Astrocyte (in vitro differentiated cells and primary cell): Measurements from ENCODE around the gene P2RY1. TPM values are rescaled to one million over a fixed set of nuclear protein-coding genes. Genes with fewer than 3 reads are reported as not detected.
"Not testable (repeated sequence)": the region's sequence is repeated elsewhere in the genome, so short reads cannot be mapped to it uniquely, and the experiment has no call there.

Experiments used
- DNase-seq: peaks from one replicate; pipeline ENCODE4 v3.0.0-alpha.2; 2010; ENCODE audit warnings: low read depth
- FAIRE-seq: peaks from 2 replicates; lab custom pipeline; 2011; peaks lifted over from hg19 to GRCh38; lab: Jason Lieb, UNC
- H2AFZ ChIP-seq: 2 replicates; pipeline ENCODE4 v1.6.0; 2012; ENCODE audit warnings: low read depth, low read length, inconsistent platforms
- H3K27ac ChIP-seq: 2 replicates; pipeline ENCODE4 v1.5.1; 2011; ENCODE audit warnings: low read depth, low read length, inconsistent platforms
- H3K27me3 ChIP-seq: 2 replicates; pipeline ENCODE4 v1.6.0; 2011; ENCODE audit warnings: low read length, inconsistent platforms; ENCODE audit not compliant: insufficient read depth
- H3K36me3 ChIP-seq: 2 replicates; pipeline ENCODE4 v1.5.1; 2011; ENCODE audit warnings: low read length, inconsistent platforms; ENCODE audit not compliant: insufficient read depth
- H3K4me1 ChIP-seq: 2 replicates; pipeline ENCODE4 v1.5.1; 2011; ENCODE audit warnings: low read length, inconsistent platforms; ENCODE audit not compliant: insufficient read depth
- H3K4me2 ChIP-seq: 2 replicates; pipeline ENCODE4 v1.6.0; 2012; ENCODE audit warnings: low read length, inconsistent platforms
- H3K4me3 ChIP-seq: 2 replicates; pipeline ENCODE4 v1.5.1; 2011; ENCODE audit warnings: low read depth, mild to moderate bottlenecking, low read length, inconsistent platforms; ENCODE audit not compliant: insufficient read depth
- H3K79me2 ChIP-seq: 2 replicates; pipeline ENCODE4 v1.6.0; 2012; ENCODE audit warnings: mild to moderate bottlenecking, low read length, inconsistent platforms; ENCODE audit not compliant: insufficient read depth
- H3K9ac ChIP-seq: 2 replicates; pipeline ENCODE4 v1.6.0; 2012; ENCODE audit warnings: mild to moderate bottlenecking, low read length, inconsistent platforms
- H3K9me3 ChIP-seq: 2 replicates; pipeline ENCODE4 v1.5.1; 2012; ENCODE audit warnings: low read depth, mild to moderate bottlenecking, low read length, inconsistent platforms; ENCODE audit not compliant: insufficient read depth
- H4K20me1 ChIP-seq: 2 replicates; pipeline ENCODE4 v1.6.0; 2012; ENCODE audit warnings: low read length, inconsistent platforms; ENCODE audit not compliant: insufficient read depth
- H3K27ac Mint-ChIP-seq: one replicate; pipeline ENCODE4 v1.8.0; 2021; ENCODE audit warnings: mild to moderate bottlenecking, mixed read lengths; ENCODE audit not compliant: unreplicated experiment
- H3K27me3 Mint-ChIP-seq: one replicate; pipeline ENCODE4 v1.8.0; 2021; ENCODE audit warnings: low read depth, mixed read lengths; ENCODE audit not compliant: unreplicated experiment
- H3K36me3 Mint-ChIP-seq: one replicate; pipeline ENCODE4 v1.8.0; 2021; ENCODE audit warnings: low read depth, mixed read lengths; ENCODE audit not compliant: unreplicated experiment
- H3K4me1 Mint-ChIP-seq: one replicate; pipeline ENCODE4 v1.8.0; 2021; ENCODE audit warnings: low read depth, mixed read lengths; ENCODE audit not compliant: unreplicated experiment
- H3K4me3 Mint-ChIP-seq: one replicate; pipeline ENCODE4 v1.8.0; 2021; ENCODE audit warnings: mild to moderate bottlenecking, moderate library complexity, mixed read lengths; ENCODE audit not compliant: unreplicated experiment
- H3K9me3 Mint-ChIP-seq: one replicate; pipeline ENCODE4 v1.8.0; 2021; ENCODE audit warnings: mild to moderate bottlenecking, mixed read lengths; ENCODE audit not compliant: unreplicated experiment
- CTCF ChIP-seq: IDR thresholded peaks from 2 replicates; pipeline ENCODE4 v1.5.1; 2011; ENCODE audit warnings: low read depth, mild to moderate bottlenecking, inconsistent platforms, low read length, moderate library complexity; ENCODE audit not compliant: insufficient read depth
- EZH2 ChIP-seq: IDR thresholded peaks from 2 replicates; pipeline ENCODE4 v1.6.1; 2012; ENCODE audit warnings: mild to moderate bottlenecking, low read length, inconsistent platforms; ENCODE audit not compliant: insufficient read depth
- total RNA-seq: library from RNA; stranded (reverse); gene quantifications from 2 replicates; pipeline ENCODE4 v1.2.1, GENCODE V29; 2021

Gene P2RY1
- total RNA-seq, 1 donor from 2014 or later, result 1.4 TPM

GRCh38 chr3:152842413-152842812 is 7.5 kb downstream of the P2RY1 start:
- H3K4me1 Mint-ChIP-seq, result no peaks in the 10 kb centered on the region
- H3K4me3 ChIP-seq, result no peak overlapping the region
- H3K27ac Mint-ChIP-seq, result no peak overlapping the region
- H3K9me3 Mint-ChIP-seq, result peaks cover under 1% of the 10 kb centered on the region
- no peak for FAIRE-seq
- no peak overlapping the region for H3K27ac ChIP-seq
- no peaks in the 10 kb centered on the region for H4K20me1 ChIP-seq
- H3K4me2 ChIP-seq, result no peak overlapping the region
- H3K9me3 ChIP-seq, result no peaks in the 10 kb centered on the region
- H3K4me1 ChIP-seq, result no peaks in the 10 kb centered on the region
- DNase-seq, result no peak
- H3K36me3 Mint-ChIP-seq, result no peaks in the 10 kb centered on the region
- H3K36me3 ChIP-seq, result no peaks in the 10 kb centered on the region
- TF ChIP-seq CTCF (no peak), EZH2 (no peak)
- H3K9ac ChIP-seq, result no peak overlapping the region
- no peaks in the 10 kb centered on the region for H3K79me2 ChIP-seq
- no peaks in the 10 kb centered on the region for H3K27me3 ChIP-seq
- no peak overlapping the region for H3K4me3 Mint-ChIP-seq
- peaks cover 3% of the 10 kb centered on the region for H3K27me3 Mint-ChIP-seq
- H2AFZ ChIP-seq, result no peak overlapping the region

- TF ChIP-seq EZH2, result no peak
- TF ChIP-seq CTCF, result no peak
- no peaks in the 10 kb centered on the region for H3K4me1 Mint-ChIP-seq
These were observed 9.0 kb downstream of the P2RY1 start for GRCh38 chr3:152843955-152844354.

GRCh38 chr3:152846572-152847202 is 11.8 kb downstream of the P2RY1 start:
- H3K27me3 Mint-ChIP-seq, H3K27me3 ChIP-seq, DNase-seq, H3K36me3 Mint-ChIP-seq, H2AFZ ChIP-seq, H3K4me1 ChIP-seq, H4K20me1 ChIP-seq, H3K9me3 Mint-ChIP-seq, H3K4me3 Mint-ChIP-seq, H3K9ac ChIP-seq, H3K4me3 ChIP-seq, H3K4me1 Mint-ChIP-seq, H3K27ac Mint-ChIP-seq, H3K4me2 ChIP-seq, FAIRE-seq, H3K79me2 ChIP-seq, H3K9me3 ChIP-seq, H3K27ac ChIP-seq, H3K36me3 ChIP-seq: not testable (repeated sequence)

More at GRCh38 chr3:152843955-152844354, 9.0 kb downstream of the P2RY1 start:
- Histone ChIP-seq H4K20me1 (no peaks in the 10 kb centered on the region), H3K9ac (no peak overlapping the region), H3K79me2 (no peaks in the 10 kb centered on the region), H3K9me3 (no peaks in the 10 kb centered on the region), H3K27ac (no peak overlapping the region), H3K27me3 (no peaks in the 10 kb centered on the region), H3K4me1 (no peaks in the 10 kb centered on the region), H3K36me3 (no peaks in the 10 kb centered on the region), H2AFZ (no peak overlapping the region), H3K4me2 (no peak overlapping the region), H3K4me3 (no peak overlapping the region)
- DNase-seq, result no peak
- no peaks in the 10 kb centered on the region for H3K27me3 Mint-ChIP-seq
- H3K27ac Mint-ChIP-seq, result no peak overlapping the region
- H3K4me3 Mint-ChIP-seq, result no peak overlapping the region
- H3K36me3 Mint-ChIP-seq, result no peaks in the 10 kb centered on the region
- H3K9me3 Mint-ChIP-seq, result peaks cover 5% of the 10 kb centered on the region
- no peak for FAIRE-seq

GRCh38 chr3:152847599-152847998 is 12.7 kb downstream of the P2RY1 start:
- not testable (repeated sequence) for H3K4me1 Mint-ChIP-seq, DNase-seq, H2AFZ ChIP-seq, H3K9me3 ChIP-seq, H4K20me1 ChIP-seq, FAIRE-seq, H3K4me3 Mint-ChIP-seq, H3K4me3 ChIP-seq, H3K4me1 ChIP-seq, H3K36me3 ChIP-seq, H3K9ac ChIP-seq, H3K27me3 ChIP-seq, H3K4me2 ChIP-seq, H3K36me3 Mint-ChIP-seq, H3K27ac ChIP-seq, H3K79me2 ChIP-seq, H3K27ac Mint-ChIP-seq, H3K27me3 Mint-ChIP-seq, H3K9me3 Mint-ChIP-seq
